ENCODE measurements around the gene PPP1R15A.
A peak's percentile ranks its signal among the peaks of the same experiment; 100 is the strongest.

The PPP1R15A gene

DNA sequence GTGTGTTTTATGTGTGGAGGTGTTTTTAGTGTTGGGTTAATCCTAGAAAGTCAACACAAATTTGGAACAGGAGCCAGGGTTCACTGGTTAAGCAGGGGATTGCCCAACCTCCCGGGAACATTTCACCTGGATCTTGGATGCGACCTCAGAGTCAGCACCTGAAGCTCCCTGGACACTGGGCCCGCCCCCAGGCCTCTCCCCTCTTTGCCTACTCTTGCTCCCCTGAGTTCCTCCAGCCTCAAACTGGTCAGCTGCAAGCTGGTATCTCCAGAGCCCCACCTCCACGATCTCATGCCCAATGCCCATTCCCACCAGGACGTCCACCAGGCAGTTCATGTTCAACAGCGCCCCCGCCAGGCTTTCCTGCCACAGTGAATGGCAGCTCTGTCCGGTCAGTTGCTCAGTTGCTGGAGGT lies 45.6 kb upstream of the PPP1R15A start:
- Histone ChIP-seq H3K4me1 (ENCODE audit: control insufficient read depth, insufficient read depth, low read length) (no peaks in the 10 kb centered on the region), H3K4me3 (ENCODE audit: low read depth, low read length) (no peak overlapping the region), H3K36me3 (ENCODE audit: control insufficient read depth in 2 of 2, insufficient read depth in 1 of 2, low read length in 2 of 2) (peaks cover 0 to 4% of the 10 kb centered on the region in 2 experiments; a peak in 2 of 3 replicates), H3K9me3 (ENCODE audit: control insufficient read depth, insufficient read depth, low read depth, low read length) (no peaks in the 10 kb centered on the region), H3K27ac (ENCODE audit: extremely low read depth, low read depth, low read length) (no peak overlapping the region)
- CTCF ChIA-PET, result interaction anchor here (0.5 to 5.7 kb wide), 12 partner anchors 9 to 336 kb away, joined by 3 to 28 read pairs (median 3); no protein-coding TSS in a partner anchor
- POLR2A ChIA-PET, result interaction anchor here (0.7 to 1.1 kb wide), 3 partner anchors 18 to 137 kb away, joined by 3 to 5 read pairs (median 3); no protein-coding TSS in a partner anchor
- no peak for TF ChIP-seq YY1 (tag by site-specific recombination; IDR thresholded peaks at IDR 0.05)
- TF ChIP-seq, protein P1, sequence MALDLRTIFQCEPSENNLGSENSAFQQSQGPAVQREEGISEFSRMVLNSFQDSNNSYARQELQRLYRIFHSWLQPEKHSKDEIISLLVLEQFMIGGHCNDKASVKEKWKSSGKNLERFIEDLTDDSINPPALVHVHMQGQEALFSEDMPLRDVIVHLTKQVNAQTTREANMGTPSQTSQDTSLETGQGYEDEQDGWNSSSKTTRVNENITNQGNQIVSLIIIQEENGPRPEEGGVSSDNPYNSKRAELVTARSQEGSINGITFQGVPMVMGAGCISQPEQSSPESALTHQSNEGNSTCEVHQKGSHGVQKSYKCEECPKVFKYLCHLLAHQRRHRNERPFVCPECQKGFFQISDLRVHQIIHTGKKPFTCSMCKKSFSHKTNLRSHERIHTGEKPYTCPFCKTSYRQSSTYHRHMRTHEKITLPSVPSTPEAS (tag by site-specific recombination; IDR thresholded peaks at IDR 0.05), result peak; percentile 22; the same call in 1 of the 2 replicates
- TF ChIP-seq ZNF2 (tag by site-specific recombination; IDR thresholded peaks at IDR 0.05), result peak; percentile 99
- no peak for TF ChIP-seq ZNF791 (tag by site-specific recombination; IDR thresholded peaks at IDR 0.05)

DNA sequence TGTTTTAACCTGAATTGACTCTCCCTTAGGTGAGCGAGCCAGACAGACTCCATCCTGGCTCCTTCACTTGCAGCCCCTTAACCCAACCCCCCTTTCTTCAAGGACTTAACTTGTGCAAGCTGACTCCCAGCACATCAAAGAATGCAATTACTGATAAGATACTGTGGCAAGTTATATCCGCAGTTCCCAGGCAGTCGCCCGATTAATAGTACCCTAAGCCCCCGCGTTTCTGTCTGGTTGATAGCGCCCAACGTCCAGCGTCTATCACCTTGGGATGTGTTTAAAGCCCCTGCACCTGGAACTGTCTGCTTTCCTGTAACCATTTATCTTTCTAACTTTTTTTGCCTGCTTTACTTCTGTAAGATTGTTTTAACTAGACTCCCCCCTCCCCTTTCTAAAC lies 42.1 kb upstream of the PPP1R15A start:
- H3K4me1 ChIP-seq (ENCODE audit: control insufficient read depth, insufficient read depth, low read length), result no peaks in the 10 kb centered on the region
- POLR2A ChIA-PET, result interaction anchor here (0.6 to 0.7 kb wide), 2 partner anchors 142 to 322 kb away, joined by 3 to 6 read pairs; no protein-coding TSS in a partner anchor
- no peak overlapping the region for H3K27ac ChIP-seq (ENCODE audit: extremely low read depth, low read depth, low read length)
- CTCF ChIA-PET, result interaction anchor here (0.7 to 5.7 kb wide), 6 partner anchors 12 to 526 kb away, joined by 3 to 29 read pairs (median 14); partner anchors contain the start of genes GYS1 and RUVBL2
- no peaks in the 10 kb centered on the region for H3K36me3 ChIP-seq (ENCODE audit: control insufficient read depth in 2 of 2, insufficient read depth in 1 of 2, low read length in 2 of 2)
- H3K4me3 ChIP-seq (ENCODE audit: low read depth, low read length), result no peak overlapping the region
- H3K9me3 ChIP-seq (ENCODE audit: control insufficient read depth, insufficient read depth, low read depth, low read length), result no peaks in the 10 kb centered on the region
- TF ChIP-seq ZNF423 (tag by site-specific recombination; IDR thresholded peaks at IDR 0.05), result no peak
- peak; percentile 50; the same call in 1 of the 2 replicates for TF ChIP-seq TCF7L2 (IDR thresholded peaks at IDR 0.05; ENCODE audit: borderline replicate concordance, low read depth, low read length)
- no peak for TF ChIP-seq WT1 (tag by site-specific recombination; IDR thresholded peaks at IDR 0.05)
- TF ChIP-seq ZNF37A (tag by site-specific recombination; IDR thresholded peaks at IDR 0.05), result no peak

DNA sequence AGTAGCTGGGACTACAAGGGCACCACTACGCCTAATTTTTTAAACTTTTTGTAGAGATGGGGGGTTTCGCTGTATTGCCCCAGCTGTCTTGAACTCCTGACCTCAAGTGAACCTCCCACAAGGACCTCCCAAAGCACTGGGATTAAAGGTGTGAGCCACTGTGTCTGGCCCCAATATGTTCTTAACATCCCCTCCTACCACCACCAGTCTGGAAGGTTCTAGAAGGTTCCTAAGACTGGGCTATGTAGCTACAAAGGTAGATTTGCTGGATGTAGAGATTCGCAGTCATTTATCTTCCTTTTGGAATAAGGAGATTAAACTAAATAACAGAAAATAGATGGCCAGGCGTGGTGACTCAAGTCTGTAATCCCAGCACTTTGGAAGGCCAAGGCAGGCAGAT lies 41.3 kb upstream of the PPP1R15A start:
- TF ChIP-seq ZNF501 (tag by site-specific recombination; IDR thresholded peaks at IDR 0.05) (no peak), ZBTB48 (tag by site-specific recombination; IDR thresholded peaks at IDR 0.05) (no peak), ZNF184 (tag by site-specific recombination; IDR thresholded peaks at IDR 0.05) (no peak), TRIM28 (IDR thresholded peaks at IDR 0.05; ENCODE audit: borderline replicate concordance, low read length) (no peak)
- TF ChIP-seq, protein P2, sequence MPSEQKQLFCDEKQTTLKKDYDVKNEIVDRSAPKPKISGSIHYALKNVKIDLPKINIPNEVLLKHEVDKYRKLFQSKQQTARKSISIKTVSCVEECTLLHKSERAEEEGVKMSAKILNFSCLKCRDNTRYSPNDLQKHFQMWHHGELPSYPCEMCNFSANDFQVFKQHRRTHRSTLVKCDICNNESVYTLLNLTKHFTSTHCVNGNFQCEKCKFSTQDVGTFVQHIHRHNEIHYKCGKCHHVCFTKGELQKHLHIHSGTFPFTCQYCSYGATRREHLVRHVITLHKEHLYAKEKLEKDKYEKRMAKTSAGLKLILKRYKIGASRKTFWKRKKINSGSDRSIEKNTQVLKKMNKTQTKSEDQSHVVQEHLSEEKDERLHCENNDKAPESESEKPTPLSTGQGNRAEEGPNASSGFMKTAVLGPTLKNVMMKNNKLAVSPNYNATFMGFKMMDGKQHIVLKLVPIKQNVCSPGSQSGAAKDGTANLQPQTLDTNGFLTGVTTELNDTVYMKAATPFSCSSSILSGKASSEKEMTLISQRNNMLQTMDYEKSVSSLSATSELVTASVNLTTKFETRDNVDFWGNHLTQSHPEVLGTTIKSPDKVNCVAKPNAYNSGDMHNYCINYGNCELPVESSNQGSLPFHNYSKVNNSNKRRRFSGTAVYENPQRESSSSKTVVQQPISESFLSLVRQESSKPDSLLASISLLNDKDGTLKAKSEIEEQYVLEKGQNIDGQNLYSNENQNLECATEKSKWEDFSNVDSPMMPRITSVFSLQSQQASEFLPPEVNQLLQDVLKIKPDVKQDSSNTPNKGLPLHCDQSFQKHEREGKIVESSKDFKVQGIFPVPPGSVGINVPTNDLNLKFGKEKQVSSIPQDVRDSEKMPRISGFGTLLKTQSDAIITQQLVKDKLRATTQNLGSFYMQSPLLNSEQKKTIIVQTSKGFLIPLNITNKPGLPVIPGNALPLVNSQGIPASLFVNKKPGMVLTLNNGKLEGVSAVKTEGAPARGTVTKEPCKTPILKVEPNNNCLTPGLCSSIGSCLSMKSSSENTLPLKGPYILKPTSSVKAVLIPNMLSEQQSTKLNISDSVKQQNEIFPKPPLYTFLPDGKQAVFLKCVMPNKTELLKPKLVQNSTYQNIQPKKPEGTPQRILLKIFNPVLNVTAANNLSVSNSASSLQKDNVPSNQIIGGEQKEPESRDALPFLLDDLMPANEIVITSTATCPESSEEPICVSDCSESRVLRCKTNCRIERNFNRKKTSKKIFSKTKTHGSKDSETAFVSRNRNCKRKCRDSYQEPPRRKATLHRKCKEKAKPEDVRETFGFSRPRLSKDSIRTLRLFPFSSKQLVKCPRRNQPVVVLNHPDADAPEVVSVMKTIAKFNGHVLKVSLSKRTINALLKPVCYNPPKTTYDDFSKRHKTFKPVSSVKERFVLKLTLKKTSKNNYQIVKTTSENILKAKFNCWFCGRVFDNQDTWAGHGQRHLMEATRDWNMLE (tag by site-specific recombination; conservative IDR thresholded peaks at IDR 0.05; ENCODE audit: low read depth), result no peak
- TF ChIP-seq, protein P3, sequence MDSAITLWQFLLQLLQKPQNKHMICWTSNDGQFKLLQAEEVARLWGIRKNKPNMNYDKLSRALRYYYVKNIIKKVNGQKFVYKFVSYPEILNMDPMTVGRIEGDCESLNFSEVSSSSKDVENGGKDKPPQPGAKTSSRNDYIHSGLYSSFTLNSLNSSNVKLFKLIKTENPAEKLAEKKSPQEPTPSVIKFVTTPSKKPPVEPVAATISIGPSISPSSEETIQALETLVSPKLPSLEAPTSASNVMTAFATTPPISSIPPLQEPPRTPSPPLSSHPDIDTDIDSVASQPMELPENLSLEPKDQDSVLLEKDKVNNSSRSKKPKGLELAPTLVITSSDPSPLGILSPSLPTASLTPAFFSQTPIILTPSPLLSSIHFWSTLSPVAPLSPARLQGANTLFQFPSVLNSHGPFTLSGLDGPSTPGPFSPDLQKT (IDR thresholded peaks at IDR 0.05; ENCODE audit: borderline replicate concordance, low read depth, low read length), result no peak
- TF ChIP-seq, protein P4, sequence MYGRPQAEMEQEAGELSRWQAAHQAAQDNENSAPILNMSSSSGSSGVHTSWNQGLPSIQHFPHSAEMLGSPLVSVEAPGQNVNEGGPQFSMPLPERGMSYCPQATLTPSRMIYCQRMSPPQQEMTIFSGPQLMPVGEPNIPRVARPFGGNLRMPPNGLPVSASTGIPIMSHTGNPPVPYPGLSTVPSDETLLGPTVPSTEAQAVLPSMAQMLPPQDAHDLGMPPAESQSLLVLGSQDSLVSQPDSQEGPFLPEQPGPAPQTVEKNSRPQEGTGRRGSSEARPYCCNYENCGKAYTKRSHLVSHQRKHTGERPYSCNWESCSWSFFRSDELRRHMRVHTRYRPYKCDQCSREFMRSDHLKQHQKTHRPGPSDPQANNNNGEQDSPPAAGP (tag by site-specific recombination; IDR thresholded peaks at IDR 0.05), result no peak
- H3K27ac ChIP-seq (ENCODE audit: extremely low read depth, low read depth, low read length), result no peak overlapping the region
- CTCF ChIA-PET, result interaction anchor here (0.6 to 5.7 kb wide), 11 partner anchors 11 to 527 kb away, joined by 3 to 29 read pairs (median 5); partner anchors contain the start of genes GYS1, IZUMO1 and RUVBL2
- H3K36me3 ChIP-seq (ENCODE audit: control insufficient read depth in 2 of 2, insufficient read depth in 1 of 2, low read length in 2 of 2), result no peaks in the 10 kb centered on the region
- no peaks in the 10 kb centered on the region for H3K9me3 ChIP-seq (ENCODE audit: control insufficient read depth, insufficient read depth, low read depth, low read length)
- no peaks in the 10 kb centered on the region; the same call in 1 of the 2 replicates for H3K4me1 ChIP-seq (ENCODE audit: control insufficient read depth, insufficient read depth, low read length)
- H3K4me3 ChIP-seq (ENCODE audit: low read depth, low read length), result no peak overlapping the region
- POLR2A ChIA-PET, result no interaction called here

All from HEK293 (cell line).